ENCODE measurements around the gene ACTA1. TPM values are rescaled to one million over a fixed set of nuclear protein-coding genes. Genes with fewer than 3 reads are reported as not detected.

ACTA1 gene
- polyA plus RNA-seq, 1 donor from 2014 or later = 1.0 TPM

GRCh38 chr1:229445828-229446227 lies 11.9 kb upstream of the ACTA1 start:
- Histone ChIP-seq H3F3A (ENCODE audit: insufficient read depth, low read length, poor library complexity, severe bottlenecking) (no peaks in the 10 kb centered on the region), H3K4me3 (ENCODE audit: low read length) (no peak overlapping the region), H3K4me2 (ENCODE audit: low read length) (no peak overlapping the region), H3K79me2 (replicated peaks; ENCODE audit: insufficient read depth, low read length) (no peaks in the 10 kb centered on the region), H3K9me3 (ENCODE audit: low read length) (no peaks in the 10 kb centered on the region), H3K9ac (ENCODE audit: low read length) (no peak overlapping the region), H4K20me1 (ENCODE audit: insufficient read depth) (no peaks in the 10 kb centered on the region), H3K9me2 (ENCODE audit: insufficient read depth, low read length) (no peaks in the 10 kb centered on the region), H3K36me3 (ENCODE audit: insufficient read depth, low read length) (peaks cover 11% of the 10 kb centered on the region), H3K27ac (ENCODE audit: low read length) (no peak overlapping the region), H3K27me3 (ENCODE audit: insufficient read depth, low read depth, low read length) (no peaks in the 10 kb centered on the region), H2AFZ (ENCODE audit: low read depth, low read length) (no peak overlapping the region)
- TF ChIP-seq MXI1 (conservative IDR thresholded peaks at IDR 0.05; ENCODE audit: poor library complexity, severe bottlenecking) (no peak), EZH2 (IDR thresholded peaks at IDR 0.05; ENCODE audit: borderline replicate concordance, insufficient read depth, low read length, poor library complexity, severe bottlenecking) (no peak), RAD21 (conservative IDR thresholded peaks at IDR 0.05) (no peak), REST (IDR thresholded peaks at IDR 0.05; ENCODE audit: borderline replicate concordance) (no peak), EP300 (conservative IDR thresholded peaks at IDR 0.05; ENCODE audit: poor library complexity, severe bottlenecking) (no peak), CTCF (IDR thresholded peaks at IDR 0.05; ENCODE audit: poor library complexity, severe bottlenecking) (no peak), TAF1 (IDR thresholded peaks at IDR 0.05; ENCODE audit: low read depth) (no peak), SMC3 (conservative IDR thresholded peaks at IDR 0.05; ENCODE audit: poor library complexity) (no peak), POLR2AphosphoS5 (IDR thresholded peaks at IDR 0.05) (no peak)

GRCh38 chr1:229440851-229441537 lies 7.1 kb upstream of the ACTA1 start:
- no peaks in the 10 kb centered on the region for H3F3A ChIP-seq (ENCODE audit: insufficient read depth, low read length, poor library complexity, severe bottlenecking)
- H3K9ac ChIP-seq (ENCODE audit: low read length) = no peak overlapping the region
- H3K9me3 ChIP-seq (ENCODE audit: low read length) = no peaks in the 10 kb centered on the region
- no peak overlapping the region for H3K27ac ChIP-seq (ENCODE audit: low read length)
- H2AFZ ChIP-seq (ENCODE audit: low read depth, low read length) = no peak overlapping the region
- H3K36me3 ChIP-seq (ENCODE audit: insufficient read depth, low read length) = peaks cover 7% of the 10 kb centered on the region
- H3K4me2 ChIP-seq (ENCODE audit: low read length) = no peak overlapping the region
- H3K9me2 ChIP-seq (ENCODE audit: insufficient read depth, low read length) = no peaks in the 10 kb centered on the region
- no peaks in the 10 kb centered on the region for H4K20me1 ChIP-seq (ENCODE audit: insufficient read depth)
- H3K4me3 ChIP-seq (ENCODE audit: low read length) = no peak overlapping the region
- H3K27me3 ChIP-seq (ENCODE audit: insufficient read depth, low read depth, low read length) = no peaks in the 10 kb centered on the region
- H3K79me2 ChIP-seq (replicated peaks; ENCODE audit: insufficient read depth, low read length) = no peaks in the 10 kb centered on the region
- TF ChIP-seq MXI1 (conservative IDR thresholded peaks at IDR 0.05; ENCODE audit: poor library complexity, severe bottlenecking) = no peak
- no peak for TF ChIP-seq POLR2AphosphoS5 (IDR thresholded peaks at IDR 0.05)
- TF ChIP-seq TAF1 (IDR thresholded peaks at IDR 0.05; ENCODE audit: low read depth) = no peak
- no peak for TF ChIP-seq RAD21 (conservative IDR thresholded peaks at IDR 0.05)
- TF ChIP-seq SMC3 (conservative IDR thresholded peaks at IDR 0.05; ENCODE audit: poor library complexity) = no peak
- no peak for TF ChIP-seq EZH2 (IDR thresholded peaks at IDR 0.05; ENCODE audit: borderline replicate concordance, insufficient read depth, low read length, poor library complexity, severe bottlenecking)
- TF ChIP-seq EP300 (conservative IDR thresholded peaks at IDR 0.05; ENCODE audit: poor library complexity, severe bottlenecking) = no peak
- no peak for TF ChIP-seq REST (IDR thresholded peaks at IDR 0.05; ENCODE audit: borderline replicate concordance)
- TF ChIP-seq CTCF (IDR thresholded peaks at IDR 0.05; ENCODE audit: poor library complexity, severe bottlenecking) = no peak

Data from neural cell (in vitro differentiated cells).